DND-41 (cell line): Measurements from ENCODE around the gene CCDC157.

Experiments
- ATAC-seq: fragments of 200-7000 bp; cut with Tn5 transposase; 3 replicates; pipeline ENCODE4 v1.9.1; 2021; ENCODE audit warnings: low read depth; ENCODE audit not compliant: insufficient read depth
- DNase-seq: peaks from one replicate; pipeline ENCODE4 v3.0.0-alpha.2; 2020
- H2AFZ ChIP-seq: 2 replicates; pipeline ENCODE4 v1.6.0; 2012; ENCODE audit warnings: low read depth, low read length
- H3K27ac ChIP-seq: 2 replicates; pipeline ENCODE4 v1.5.1; 2012; ENCODE audit warnings: low read length, inconsistent platforms
- H3K27me3 ChIP-seq: fragments of 200-600 bp; sonication (generic); 2 replicates; pipeline ENCODE4 v1.6.0; 2012; ENCODE audit warnings: low read length, mild to moderate bottlenecking, inconsistent platforms; ENCODE audit not compliant: insufficient read depth, poor library complexity
- H3K36me3 ChIP-seq: 2 replicates; pipeline ENCODE4 v1.5.1; 2012; ENCODE audit warnings: low read length, inconsistent platforms; ENCODE audit not compliant: insufficient read depth
- H3K4me1 ChIP-seq: 2 replicates; pipeline ENCODE4 v1.5.1; 2012; ENCODE audit warnings: mild to moderate bottlenecking, low read length; ENCODE audit not compliant: insufficient read depth
- H3K4me2 ChIP-seq: 2 replicates; pipeline ENCODE4 v1.6.0; 2012; ENCODE audit warnings: mild to moderate bottlenecking, moderate library complexity, low read length, inconsistent platforms; ENCODE audit not compliant: insufficient read depth
- H3K4me3 ChIP-seq, 2 experiments: fragments of 200-600 bp in 1 of 2; shearing (Covaris generic) in 1 of 2; 2 replicates each; pipeline ENCODE4 v1.5.1; 2012 to 2016; ENCODE audit warnings: inconsistent platforms in 2 of 2, low read length in 2 of 2, mild to moderate bottlenecking in 2 of 2, low read depth in 1 of 2, moderate library complexity in 1 of 2
- H3K79me2 ChIP-seq: 2 replicates; pipeline ENCODE4 v1.6.0; 2012; ENCODE audit warnings: low read length, inconsistent platforms; ENCODE audit not compliant: insufficient read depth
- H3K9ac ChIP-seq: 2 replicates; pipeline ENCODE4 v1.6.0; 2012; ENCODE audit warnings: low read depth, mild to moderate bottlenecking, inconsistent platforms, low read length, moderate library complexity
- H3K9me3 ChIP-seq: 2 replicates; pipeline ENCODE4 v1.5.1; 2012; ENCODE audit warnings: low read length, moderate library complexity, mild to moderate bottlenecking, inconsistent platforms; ENCODE audit not compliant: insufficient read depth, severe bottlenecking
- H4K20me1 ChIP-seq: 2 replicates; pipeline ENCODE4 v1.6.0; 2012; ENCODE audit warnings: low read length; ENCODE audit not compliant: insufficient read depth
- EZH2 ChIP-seq: IDR thresholded peaks from 3 replicates; pipeline ENCODE4 v1.6.1; 2012; ENCODE audit warnings: borderline replicate concordance, low read depth, mild to moderate bottlenecking, moderate library complexity, low read length, inconsistent platforms; ENCODE audit not compliant: severe bottlenecking
- TF ChIP-seq, protein P1 (sequence below): IDR thresholded peaks from 2 replicates; pipeline ENCODE4 v1.5.1; 2012; ENCODE audit warnings: borderline replicate concordance, low read length, moderate library complexity, mild to moderate bottlenecking; ENCODE audit not compliant: poor library complexity, severe bottlenecking; ENCODE audit errors: extremely low read depth

CCDC157 gene

GRCh38 chr22:30312053-30312452 is 44.8 kb upstream of the CCDC157 start:
- no peaks in the 10 kb centered on the region for H3K9me3 ChIP-seq
- peaks cover 97% of the 10 kb centered on the region for H3K79me2 ChIP-seq
- peaks cover 97% of the 10 kb centered on the region for H3K4me1 ChIP-seq
- H2AFZ ChIP-seq, result no peak overlapping the region
- H3K4me3 ChIP-seq, result no peak overlapping the region
- no peaks in the 10 kb centered on the region for H3K27me3 ChIP-seq
- no peak for DNase-seq
- TF ChIP-seq, protein P1, sequence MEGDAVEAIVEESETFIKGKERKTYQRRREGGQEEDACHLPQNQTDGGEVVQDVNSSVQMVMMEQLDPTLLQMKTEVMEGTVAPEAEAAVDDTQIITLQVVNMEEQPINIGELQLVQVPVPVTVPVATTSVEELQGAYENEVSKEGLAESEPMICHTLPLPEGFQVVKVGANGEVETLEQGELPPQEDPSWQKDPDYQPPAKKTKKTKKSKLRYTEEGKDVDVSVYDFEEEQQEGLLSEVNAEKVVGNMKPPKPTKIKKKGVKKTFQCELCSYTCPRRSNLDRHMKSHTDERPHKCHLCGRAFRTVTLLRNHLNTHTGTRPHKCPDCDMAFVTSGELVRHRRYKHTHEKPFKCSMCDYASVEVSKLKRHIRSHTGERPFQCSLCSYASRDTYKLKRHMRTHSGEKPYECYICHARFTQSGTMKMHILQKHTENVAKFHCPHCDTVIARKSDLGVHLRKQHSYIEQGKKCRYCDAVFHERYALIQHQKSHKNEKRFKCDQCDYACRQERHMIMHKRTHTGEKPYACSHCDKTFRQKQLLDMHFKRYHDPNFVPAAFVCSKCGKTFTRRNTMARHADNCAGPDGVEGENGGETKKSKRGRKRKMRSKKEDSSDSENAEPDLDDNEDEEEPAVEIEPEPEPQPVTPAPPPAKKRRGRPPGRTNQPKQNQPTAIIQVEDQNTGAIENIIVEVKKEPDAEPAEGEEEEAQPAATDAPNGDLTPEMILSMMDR, result no peak
- TF ChIP-seq EZH2, result no peak
- H3K36me3 ChIP-seq, result peaks cover 68% of the 10 kb centered on the region
- peaks cover 18% of the 10 kb centered on the region; the same call in 1 of the 2 replicates for H4K20me1 ChIP-seq
- H3K9ac ChIP-seq, result no peak overlapping the region
- no peak for ATAC-seq
- no peak overlapping the region for H3K4me2 ChIP-seq
- H3K27ac ChIP-seq, result peak overlapping the region; percentile 89

GRCh38 chr22:30313527-30314363 is 43.1 kb upstream of the CCDC157 start:
- H3K79me2 ChIP-seq, result peaks cover 98% of the 10 kb centered on the region
- H3K9me3 ChIP-seq, result no peaks in the 10 kb centered on the region
- peaks cover 83% of the 10 kb centered on the region for H3K36me3 ChIP-seq
- H2AFZ ChIP-seq, result no peak overlapping the region
- no peak overlapping the region for H3K9ac ChIP-seq
- ATAC-seq (no peak), DNase-seq (no peak)
- TF ChIP-seq, protein P1, result no peak
- TF ChIP-seq EZH2, result no peak
- H3K27me3 ChIP-seq, result no peaks in the 10 kb centered on the region
- H3K4me2 ChIP-seq, result no peak overlapping the region
- no peak overlapping the region for H3K4me3 ChIP-seq
- peaks cover 27% of the 10 kb centered on the region for H4K20me1 ChIP-seq
- peaks cover 88% of the 10 kb centered on the region for H3K4me1 ChIP-seq
- peak overlapping the region; percentile 38; the same call in 1 of the 2 replicates for H3K27ac ChIP-seq

- DNase-seq, result no peak
- Histone ChIP-seq H3K27ac (peak overlapping the region; percentile 58), H3K9ac (no peak overlapping the region), H3K4me3 (no peak overlapping the region), H4K20me1 (peaks cover 39% of the 10 kb centered on the region), H3K36me3 (peaks cover 85% of the 10 kb centered on the region), H3K9me3 (no peaks in the 10 kb centered on the region), H3K4me2 (no peak overlapping the region), H3K4me1 (peaks cover 88% of the 10 kb centered on the region), H2AFZ (no peak overlapping the region), H3K79me2 (peaks cover 98% of the 10 kb centered on the region), H3K27me3 (no peaks in the 10 kb centered on the region)
- TF ChIP-seq, protein P1, result no peak
- no peak for TF ChIP-seq EZH2
- peak; percentile 12; the same call in 1 of the 3 replicates for ATAC-seq
These were observed 41.9 kb upstream of the CCDC157 start for GRCh38 chr22:30314915-30315314.
